Activated CD4-positive, alpha-beta T cell treated with anti-CD3 and anti-CD28 coated beads for 1 hour (primary cell): ENCODE results near the gene P4HB.
A peak's percentile ranks its signal among the peaks of the same experiment; 100 is the strongest.

Experiments used
- DNase-seq: peaks from one replicate; pipeline ENCODE4 v3.0.0-alpha.2; 2020

The P4HB gene

DNA sequence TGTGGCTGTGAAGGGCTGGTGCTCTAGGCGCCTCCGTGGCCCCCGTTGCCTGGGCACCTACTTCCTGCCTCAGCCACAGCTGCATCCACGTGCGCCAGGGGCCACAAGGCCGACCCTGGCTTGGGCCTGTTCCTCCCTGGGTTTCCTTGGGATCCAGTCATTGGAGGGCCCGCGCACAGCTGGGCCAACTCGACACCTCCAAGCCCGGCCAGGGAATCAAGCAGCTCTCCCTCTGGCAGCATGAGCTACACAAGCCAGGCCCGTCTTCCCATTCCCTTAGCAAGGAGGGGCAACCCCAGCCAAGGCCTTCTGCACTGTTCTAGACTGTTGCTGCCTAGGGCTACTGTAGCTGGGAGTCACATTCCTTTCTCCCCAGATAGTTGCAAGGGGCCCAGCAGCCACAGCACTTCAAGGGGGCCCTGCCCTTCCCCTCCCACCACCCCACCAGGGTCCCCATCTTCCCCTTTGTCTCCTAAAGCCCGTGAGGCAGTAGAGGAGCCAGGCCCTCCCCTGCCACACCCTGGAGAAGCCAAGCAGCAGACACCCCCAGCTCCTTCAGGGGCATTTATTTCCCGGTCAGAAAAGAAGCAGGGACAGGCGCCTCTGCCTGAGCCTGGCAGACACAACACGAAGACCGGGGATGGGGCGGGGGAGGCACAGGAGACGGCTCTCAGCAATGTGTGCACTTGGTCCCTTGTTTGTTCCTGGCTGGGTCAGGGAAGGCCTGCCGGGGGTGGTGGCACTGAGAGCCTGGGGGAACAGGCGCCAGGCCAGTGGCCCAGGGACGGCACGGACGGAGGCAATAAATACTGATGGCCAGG lies 7.0 kb upstream of the P4HB start:
- DNase-seq: peak; percentile 14

DNA sequence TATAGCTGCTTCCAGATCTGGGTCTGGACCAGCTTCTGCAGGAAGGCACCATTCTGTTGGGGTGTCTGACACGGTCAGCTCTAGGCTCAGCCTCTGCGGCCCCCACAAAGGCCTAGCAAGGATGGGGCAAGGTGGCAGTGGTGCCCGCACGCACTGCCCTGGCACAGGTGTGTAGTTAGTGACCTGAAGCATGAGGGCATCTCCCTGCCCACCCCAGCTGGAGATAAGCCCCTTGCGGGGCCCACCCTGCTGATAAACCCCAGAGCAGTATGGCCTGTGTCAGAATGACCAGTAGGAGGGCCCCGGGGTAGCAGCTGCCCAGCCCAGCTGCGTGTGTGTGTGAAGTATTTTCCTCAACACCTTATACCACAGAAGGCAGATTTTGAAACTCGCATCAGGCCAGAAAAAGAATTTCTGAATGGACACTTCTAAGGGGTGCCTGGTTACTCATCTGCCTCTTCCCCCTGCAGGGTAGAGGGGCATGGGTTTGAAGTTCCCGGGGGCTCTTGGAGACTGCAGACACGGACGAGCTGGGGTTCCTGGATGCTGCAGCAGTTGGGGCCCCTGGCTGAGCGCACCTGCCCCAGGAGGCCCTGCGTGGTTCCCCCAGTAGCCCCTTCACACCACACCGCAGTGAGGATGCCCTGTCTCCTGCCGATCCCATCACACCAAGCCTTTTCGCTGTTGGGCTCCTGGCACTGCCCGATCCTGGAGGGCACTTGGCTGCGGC lies 6.3 kb upstream of the P4HB start:
- DNase-seq: no peak

DNA sequence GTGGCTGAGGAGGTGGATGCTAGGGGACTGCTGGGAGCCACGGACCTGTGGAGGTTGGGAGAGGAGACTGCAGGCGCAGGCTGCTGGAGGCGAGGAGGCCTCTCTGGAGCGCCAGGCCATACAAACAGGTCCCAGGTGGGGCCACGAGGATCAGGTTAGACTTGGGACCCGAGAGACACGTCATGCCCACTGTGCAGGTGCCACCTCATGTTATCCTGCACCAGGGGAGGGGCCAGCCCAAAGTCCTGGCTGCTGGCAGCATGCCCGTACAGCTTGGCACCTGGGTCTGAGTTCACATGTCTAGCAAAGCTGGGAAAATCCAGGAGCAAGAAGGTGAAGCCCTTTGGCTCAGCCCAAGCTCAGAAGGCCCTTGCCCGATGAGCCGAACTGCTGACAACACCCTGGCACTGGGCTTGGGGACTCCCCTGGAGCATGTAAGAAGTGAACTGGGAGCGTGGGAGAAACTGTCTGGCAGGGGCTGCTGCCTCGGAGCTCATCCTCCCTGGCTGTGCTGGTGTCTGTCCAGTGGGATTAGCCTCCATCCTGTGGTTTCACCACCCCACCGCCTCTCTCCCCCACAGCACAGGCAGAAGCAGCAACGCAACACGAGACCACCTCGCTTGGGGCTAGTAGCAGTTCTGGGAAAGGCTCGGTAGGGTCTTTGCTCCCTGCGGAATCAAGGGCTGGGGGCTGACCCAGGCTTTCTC lies 5.6 kb upstream of the P4HB start:
- peak; percentile 22 for DNase-seq

DNA sequence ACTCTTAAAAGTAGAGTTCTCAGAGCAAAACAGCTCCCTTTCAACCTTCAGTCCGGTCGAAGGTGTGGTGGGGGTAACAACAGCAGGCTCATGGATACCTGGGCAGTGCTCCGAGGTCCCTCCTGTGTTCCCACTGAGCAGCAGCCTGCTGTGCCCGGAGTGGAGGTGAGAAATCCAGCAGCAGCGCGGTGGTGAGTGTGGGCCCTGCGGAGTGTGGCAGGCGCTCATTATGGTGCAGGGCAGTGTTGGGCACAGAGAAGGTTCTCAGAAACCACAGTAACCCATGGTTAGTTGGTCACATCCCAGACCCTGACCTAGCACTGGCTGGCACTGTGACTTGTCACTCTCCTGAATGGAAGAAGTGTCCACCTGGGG lies 5.0 kb upstream of the P4HB start:
- no peak for DNase-seq

DNA sequence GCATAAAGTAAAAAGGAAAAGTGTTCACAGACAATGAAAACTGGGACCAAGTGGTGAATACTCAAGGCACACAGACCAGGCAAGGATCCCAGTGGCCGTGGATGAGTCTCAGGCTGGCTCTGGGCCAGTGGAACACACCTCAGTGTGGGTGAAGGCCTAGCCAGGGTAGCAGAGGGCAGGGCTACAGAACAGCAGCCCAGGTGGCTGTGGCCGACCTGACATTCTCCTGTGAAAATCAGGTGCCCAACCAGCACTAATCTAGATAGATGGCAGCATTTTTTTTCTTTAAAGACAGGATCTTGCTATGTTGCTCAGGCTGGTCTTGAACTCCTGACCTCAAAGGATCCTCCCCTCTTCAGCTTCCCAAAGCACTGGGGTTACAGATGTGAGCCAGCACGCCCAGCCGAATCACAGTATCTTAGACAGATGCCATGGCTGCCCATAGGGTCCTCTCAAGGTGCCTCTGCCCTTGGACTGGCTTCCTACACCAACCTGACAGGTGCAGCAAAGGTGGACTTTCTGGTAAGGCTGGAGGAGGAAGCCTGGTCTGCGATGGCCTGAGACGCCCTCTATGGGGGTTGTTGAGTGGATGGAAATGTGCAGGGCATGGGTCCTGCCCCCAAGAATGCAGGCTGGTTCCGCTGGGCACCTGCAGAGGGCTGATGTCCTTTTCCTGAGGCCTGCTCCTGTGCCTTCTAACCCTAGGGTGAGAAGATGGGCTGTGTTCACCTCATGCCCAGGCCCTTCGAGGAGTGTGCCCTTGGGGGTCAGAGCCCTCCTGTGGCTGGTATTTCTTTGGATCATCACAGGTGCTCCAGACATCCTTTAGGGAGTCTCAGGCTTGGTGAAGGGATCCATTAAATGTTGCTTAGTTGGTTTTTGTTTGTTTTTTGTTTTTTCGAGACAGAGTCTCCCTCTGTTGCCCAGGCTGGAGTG lies 3.8 kb upstream of the P4HB start:
- no peak for DNase-seq

DNA sequence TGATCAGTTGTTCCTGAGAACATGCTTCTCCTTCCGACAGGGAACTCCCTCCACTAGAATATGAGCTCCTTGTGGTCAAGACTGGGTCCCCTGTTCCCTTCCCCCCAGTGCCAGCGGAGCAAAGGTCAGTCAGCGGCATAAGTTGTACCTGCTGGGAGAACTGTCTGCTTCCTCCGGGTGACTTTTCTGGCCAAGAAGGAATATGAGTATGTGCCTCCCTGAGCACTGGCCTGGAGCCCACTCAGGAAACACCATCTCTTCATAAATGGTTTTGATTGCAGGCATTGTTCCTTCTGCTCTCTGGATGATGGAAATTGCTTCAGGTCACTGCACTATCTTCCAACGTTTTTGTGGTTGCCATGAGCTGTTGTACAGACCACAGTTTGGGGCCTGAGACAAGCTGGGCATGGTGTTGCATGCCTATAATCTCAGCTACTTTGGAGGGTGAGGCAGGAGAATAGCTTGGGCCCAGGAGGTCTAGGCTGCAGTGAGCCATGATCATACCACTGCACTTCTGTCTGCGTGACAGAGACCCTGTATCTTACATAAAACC lies 2.9 kb upstream of the P4HB start:
- DNase-seq: no peak

DNA sequence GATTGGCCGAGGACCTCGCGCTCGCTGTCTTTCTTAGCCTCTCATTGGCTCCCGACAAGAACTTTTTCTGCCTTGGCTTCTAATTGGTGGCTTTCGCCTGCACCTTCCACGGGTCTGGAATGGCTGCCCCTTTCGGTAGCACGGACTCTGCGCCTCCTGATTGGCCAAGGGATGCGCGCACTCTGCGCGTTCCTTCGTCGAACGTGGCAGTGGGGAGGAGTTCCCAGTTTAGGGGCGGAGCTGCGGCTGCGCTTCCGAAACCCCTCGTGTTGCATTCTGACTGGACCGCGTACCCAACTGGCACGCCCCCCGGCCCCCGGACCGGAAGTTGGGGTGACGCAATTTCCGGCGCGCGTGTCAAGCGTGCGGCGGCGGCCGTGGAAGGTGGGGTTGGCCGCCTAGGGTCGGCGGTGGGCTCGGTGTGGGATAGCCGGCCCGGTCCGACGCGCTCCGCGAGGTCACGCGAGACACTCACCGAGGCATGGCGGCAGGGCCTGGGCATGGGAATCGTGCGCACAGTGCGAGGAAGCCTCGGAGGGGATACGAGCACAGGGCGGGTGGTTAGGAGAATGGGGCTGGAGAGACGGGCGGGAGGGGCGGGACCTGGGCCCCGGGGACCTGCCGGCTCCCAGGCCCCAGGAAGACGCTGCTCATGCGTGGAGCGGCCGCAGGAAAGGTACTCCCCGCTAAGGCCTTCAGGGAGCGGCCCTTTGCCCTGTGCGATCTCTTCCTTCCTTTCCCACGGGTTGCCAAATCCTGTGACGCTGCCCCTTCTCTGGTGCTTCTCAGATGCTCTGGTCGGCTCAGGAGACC lies 627 bp upstream of the P4HB start:
- DNase-seq: peak; percentile 99

DNA sequence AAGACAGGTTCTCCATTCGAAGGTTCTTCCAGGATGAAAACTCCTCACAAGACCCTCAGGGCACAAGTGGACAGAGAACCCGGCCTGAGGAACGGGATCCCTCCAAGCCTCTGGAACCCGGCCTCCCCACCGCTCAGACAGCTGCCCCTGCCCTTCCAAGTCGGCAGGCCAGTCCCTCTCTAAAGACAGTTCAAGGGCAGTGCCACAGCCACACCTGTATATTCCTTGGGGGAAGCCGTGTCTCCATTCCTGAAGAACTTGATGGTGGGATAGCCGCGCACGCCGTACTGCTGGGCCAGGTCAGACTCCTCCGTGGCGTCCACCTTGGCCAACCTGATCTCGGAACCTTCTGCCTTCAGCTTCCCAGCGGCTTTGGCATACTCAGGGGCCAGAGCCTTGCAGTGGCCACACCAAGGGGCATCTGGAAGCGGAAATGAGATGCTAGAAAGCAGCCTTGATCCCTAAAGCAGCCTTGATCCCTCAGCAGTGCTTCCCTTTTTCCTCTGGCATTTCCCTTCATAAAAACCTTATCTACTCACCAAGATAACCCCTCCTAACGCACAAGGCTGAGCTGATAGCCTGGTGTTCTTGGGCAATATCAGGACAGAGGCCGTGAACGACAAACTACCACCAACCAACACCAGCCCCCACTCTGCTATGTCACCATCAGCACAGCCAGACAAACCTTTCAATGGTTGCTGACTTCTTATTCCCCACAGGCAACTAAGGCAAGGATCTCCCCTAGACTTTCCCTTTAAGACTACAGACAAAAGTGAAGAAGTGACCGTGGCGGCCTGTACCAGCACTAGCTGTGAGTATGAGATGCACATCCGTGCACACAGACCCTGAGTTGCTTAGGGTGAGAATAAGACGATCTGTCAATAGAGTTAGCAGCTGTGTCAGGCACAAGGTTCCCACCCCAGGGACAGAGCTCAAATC lies 1.1 kb downstream of the P4HB start:
- DNase-seq: no peak

DNA sequence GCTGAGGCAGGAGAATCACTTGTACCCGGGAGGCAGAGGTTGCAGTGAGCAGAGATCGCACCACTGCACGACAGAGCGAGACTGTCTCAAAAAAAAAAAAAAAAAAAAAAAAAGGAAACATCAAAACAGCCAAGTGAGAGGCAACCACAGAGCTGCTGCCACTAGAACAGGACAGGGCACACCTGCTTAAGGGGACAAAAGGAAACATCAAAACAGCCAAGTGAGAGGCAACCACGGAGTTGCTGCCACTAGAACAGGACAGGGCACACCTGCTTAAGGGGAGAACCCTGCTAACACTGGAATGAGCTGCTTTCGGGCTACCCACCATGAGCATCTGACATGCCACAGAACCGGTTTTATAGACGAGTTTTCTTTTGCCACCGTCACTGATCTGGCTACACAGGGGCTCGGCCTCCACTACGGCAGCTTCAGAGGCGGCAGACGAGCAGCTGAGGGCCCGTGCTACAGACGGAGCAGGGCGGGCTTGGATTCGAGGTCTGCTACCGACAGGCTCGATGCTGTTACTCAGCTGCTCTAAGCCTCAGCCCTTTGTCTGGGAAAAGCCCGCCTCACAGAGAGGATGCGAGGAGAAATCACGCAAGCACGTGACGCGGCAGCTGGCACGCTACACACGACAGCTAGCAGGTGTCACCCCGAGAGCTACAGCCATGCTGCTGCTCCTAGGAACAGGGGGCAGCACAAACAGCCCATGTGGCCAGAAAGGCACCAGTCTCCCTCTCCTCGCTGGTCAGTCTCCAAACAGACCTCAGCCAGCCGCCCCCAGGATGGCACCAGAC lies 2.0 kb downstream of the P4HB start:
- DNase-seq: no peak

DNA sequence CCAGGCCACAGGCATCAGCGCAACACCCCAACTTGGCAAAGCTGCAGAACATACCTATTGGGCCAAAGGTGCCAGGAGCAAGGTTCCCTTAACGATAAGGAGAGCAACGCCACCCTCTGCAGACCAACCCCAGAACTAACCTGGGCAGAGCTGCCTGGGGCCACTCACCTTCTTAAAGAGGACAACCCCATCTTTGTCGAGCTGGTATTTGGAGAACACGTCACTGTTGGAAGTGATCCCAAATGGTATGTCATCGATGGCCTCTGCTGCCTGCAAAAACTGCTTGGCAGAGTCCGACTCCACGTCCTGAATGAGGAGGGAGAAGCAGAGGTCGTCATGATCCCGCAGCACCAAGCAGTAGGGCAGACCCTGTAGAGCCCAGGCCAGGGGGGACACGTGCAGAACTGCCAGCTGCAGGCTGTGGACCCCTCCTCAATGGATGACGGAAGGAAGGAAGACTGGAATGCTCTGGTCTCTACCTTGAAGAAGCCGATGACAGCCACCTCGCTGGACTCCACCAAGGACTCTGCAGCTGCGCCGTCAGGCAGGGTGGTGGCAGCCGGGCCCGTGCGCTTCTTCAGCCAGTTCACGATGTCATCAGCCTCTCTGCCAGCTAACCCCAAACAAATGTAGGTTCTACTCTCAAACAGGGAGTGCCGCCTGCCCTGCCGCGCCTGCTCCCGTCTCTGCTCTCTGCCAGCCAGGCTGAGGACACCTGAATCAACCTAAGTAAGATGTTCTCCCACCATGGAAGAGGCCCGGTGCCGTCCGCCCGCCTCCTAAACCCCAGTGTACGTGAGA lies 5.2 kb downstream of the P4HB start:
- no peak for DNase-seq

DNA sequence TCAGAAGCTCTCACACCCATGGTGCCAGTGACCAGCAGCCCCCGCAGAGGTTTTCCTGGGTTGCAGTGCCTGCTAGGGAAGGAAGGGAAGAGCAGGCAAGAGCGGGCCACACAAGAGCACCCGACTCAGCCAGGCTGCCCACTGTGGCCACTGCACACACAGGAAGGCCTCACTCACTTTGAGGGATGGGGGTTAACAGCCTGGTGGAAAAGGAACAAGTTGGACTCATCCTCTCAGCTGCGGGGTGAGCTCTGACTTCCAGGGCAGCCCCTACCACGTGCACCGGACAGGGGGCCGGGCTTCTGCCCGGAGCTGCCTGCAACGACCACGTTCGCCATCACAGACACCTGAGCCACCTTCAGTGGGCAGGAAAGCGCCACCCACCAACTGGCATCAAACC lies 8.1 kb downstream of the P4HB start:
- no peak for DNase-seq

DNA sequence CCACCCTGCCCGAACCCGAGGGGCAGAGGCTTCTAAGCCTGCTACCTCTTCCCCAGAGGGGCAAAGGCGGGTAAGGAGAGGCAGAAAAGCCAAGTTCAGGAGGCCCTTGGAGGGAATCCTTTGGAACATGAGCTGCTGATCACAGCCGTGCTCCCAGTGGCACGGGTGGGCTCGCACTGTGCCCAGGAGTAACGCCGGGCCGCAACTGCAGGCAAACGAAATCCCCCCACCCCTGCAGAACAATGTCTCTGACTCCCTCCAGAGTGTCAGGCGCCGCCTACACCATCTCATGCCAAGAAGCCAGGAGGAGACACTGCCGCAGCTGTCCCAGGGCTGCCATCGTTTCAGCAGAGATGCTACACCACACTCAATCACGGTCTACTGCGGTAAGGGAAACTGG lies 8.9 kb downstream of the P4HB start:
- no peak for DNase-seq

DNA sequence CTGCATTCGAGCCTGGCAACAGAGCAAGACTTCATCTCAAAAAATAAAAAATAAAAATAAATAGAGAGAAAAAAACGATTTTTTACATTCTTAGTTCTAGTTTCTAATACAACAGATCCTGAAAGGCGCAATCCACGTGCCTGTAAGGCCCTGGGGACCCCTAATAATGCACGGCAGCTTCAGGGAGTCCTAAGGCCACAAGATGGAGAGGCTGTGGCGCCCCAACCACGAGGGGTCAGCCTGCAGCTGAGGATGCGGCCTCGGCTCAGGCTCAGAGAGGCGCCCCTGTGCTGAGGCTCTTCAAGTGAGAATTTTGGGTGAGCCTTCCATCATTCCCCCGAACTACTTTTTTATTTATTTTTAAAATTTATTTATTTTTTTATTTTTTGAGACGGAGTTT lies 10.9 kb downstream of the P4HB start:
- DNase-seq: no peak

DNA sequence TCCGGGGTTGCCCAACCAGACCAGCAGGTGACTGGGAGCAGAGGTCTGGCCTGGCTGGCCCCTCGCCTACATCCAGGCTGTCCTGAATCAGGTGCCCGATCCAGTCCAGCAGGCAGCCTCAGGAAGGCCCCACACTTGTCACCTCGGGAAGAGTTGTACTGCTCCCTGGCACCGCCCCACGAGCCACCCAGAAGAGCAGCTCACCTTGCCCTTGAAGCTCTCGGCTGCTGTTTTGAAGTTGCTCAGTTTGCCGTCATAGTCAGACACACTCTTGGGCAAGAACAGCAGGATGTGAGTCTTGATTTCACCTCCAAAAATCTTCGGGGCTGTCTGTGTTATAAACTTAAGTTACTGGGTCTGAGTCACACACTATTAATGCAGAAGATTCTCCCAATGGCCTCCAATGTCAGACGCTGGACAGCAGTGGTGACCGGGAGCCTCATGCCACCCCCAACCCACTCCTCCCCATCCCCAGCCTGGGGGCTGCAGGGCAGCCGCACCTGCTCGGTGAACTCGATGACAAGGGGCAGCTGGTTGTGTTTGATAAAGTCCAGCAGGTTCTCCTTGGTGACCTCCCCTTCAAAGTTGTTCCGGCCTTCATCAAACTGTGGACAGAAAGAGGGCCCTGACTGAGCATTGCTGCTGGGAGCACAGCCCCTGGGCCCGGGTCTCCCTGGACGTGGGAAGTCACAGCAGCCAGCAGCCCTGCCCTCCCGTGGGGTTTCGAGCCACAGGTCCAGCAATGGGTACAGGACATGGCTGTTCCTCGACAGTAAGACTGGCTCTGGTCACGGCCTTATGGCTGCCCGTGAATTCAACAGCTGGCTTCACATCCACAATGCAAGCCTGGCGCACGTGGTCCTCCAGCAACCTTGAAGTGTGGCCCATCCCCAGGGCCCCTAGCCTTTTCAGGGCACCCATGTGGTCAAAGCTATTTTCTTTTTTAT lies 13.3 kb downstream of the P4HB start:
- no peak for DNase-seq

DNA sequence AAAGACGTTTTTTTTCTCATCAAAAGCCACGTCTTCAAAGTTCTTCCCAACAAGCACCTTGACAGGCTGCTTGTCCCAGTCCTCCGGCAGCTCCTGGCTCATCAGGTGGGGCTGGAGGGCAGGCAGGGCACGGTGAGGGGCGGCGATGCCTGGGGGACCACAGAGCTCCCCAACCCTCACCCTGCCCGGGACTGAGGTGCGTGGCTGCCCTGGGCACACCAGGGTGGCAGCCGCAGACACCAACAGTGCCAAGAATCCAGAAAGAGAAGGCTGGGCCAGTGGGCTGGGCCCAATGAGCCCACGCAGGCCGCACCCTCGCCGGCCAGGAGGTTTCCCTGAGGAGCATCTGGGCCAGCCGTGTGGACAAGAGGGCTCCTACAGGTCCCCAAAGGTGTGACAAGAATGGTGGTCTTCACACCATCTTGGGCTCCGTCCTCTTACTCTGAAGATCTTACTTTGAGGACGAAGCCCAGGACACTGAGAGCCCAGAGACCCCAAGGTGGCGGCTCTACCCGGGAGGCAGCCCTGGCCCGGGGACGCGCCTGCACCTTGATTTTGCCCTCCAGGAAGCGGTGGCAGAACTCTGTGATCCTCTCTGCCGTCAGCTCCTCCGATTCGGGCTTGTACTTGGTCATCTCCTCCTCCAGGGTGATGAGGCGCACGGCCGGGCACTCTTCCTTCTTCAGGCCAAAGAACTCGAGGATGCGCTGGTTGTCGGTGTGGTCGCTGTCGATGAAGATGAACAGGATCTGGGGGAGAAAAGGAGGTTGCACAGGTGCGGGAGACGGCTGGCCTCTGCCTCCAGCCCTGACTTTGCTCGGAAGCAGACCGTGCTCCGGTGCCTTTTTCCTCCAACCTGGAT lies 14.2 kb downstream of the P4HB start:
- DNase-seq: no peak

DNA sequence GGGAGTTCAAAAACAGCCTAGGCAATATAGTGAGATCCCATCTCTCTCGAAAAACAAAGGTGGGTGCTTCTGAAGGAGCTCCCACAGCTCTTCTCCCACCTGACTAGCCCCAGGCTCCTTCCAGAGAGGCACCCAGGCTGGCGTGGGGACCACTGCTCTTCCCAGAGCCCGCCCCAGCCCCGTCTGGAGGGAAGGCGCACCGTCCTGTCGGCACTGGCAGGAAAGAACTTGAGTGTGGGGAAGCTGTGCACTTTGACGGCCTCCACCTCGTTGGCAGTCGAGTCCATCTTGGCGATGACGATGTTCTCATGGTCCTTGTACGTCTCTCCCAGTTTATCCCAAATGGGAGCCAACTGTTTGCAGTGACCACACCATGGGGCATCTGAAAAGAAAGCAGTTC lies 15.0 kb downstream of the P4HB start:
- no peak for DNase-seq
